RPMI8226 (cell line): ENCODE measurements around the gene MNT.

Source experiments
- DNase-seq: peaks from one replicate; pipeline ENCODE4 v3.0.0-alpha.2; 2015

MNT gene

GRCh38 chr17:2379489-2380225 lies 21.2 kb downstream of the MNT start:
- no peak for DNase-seq

- no peak for DNase-seq
These were observed 22.0 kb downstream of the MNT start for GRCh38 chr17:2378905-2379304.

- no peak for DNase-seq
These were observed 23.2 kb downstream of the MNT start for GRCh38 chr17:2377659-2378058.

- no peak for DNase-seq
These were observed 24.8 kb downstream of the MNT start for GRCh38 chr17:2376107-2376506.

GRCh38 chr17:2375406-2375805 lies 25.5 kb downstream of the MNT start:
- no peak for DNase-seq

GRCh38 chr17:2374549-2375285 lies 26.1 kb downstream of the MNT start:
- no peak for DNase-seq

GRCh38 chr17:2373179-2373578 lies 27.7 kb downstream of the MNT start:
- no peak for DNase-seq

- no peak for DNase-seq
These were observed 28.2 kb downstream of the MNT start for GRCh38 chr17:2372681-2373080.

GRCh38 chr17:2372180-2372579 lies 28.7 kb downstream of the MNT start:
- DNase-seq: no peak

GRCh38 chr17:2371183-2372130 lies 29.4 kb downstream of the MNT start:
- no peak for DNase-seq

- DNase-seq: no peak
These were observed 30.7 kb downstream of the MNT start for GRCh38 chr17:2370211-2370589.

GRCh38 chr17:2369551-2370210 lies 31.2 kb downstream of the MNT start:
- no peak for DNase-seq

GRCh38 chr17:2369039-2369438 lies 31.8 kb downstream of the MNT start:
- DNase-seq: no peak

GRCh38 chr17:2368359-2368758 lies 32.5 kb downstream of the MNT start:
- DNase-seq: no peak

GRCh38 chr17:2366747-2367494 lies 33.9 kb downstream of the MNT start:
- no peak for DNase-seq

- DNase-seq: no peak
These were observed 35.7 kb downstream of the MNT start for GRCh38 chr17:2365132-2365531.

- no peak for DNase-seq
These were observed 36.1 kb downstream of the MNT start for GRCh38 chr17:2364763-2365116.

- no peak for DNase-seq
These were observed 36.8 kb downstream of the MNT start for GRCh38 chr17:2363851-2364762.

- no peak for DNase-seq
These were observed 37.5 kb downstream of the MNT start for GRCh38 chr17:2363318-2363717.

GRCh38 chr17:2362881-2363280 lies 38.0 kb downstream of the MNT start:
- DNase-seq: no peak

GRCh38 chr17:2362416-2362815 lies 38.4 kb downstream of the MNT start:
- DNase-seq: no peak
